Measurements from ENCODE around the gene DDR2. TPM values are rescaled to one million over a fixed set of nuclear protein-coding genes. Genes with fewer than 3 reads are reported as not detected.
A peak's percentile ranks its signal among the peaks of the same experiment; 100 is the strongest.
"Not testable (repeated sequence)": the region's sequence is repeated elsewhere in the genome, so short reads cannot be mapped to it uniquely, and the experiment has no call there.

The DDR2 gene
- 37.6 TPM for polyA plus RNA-seq (ENCODE audit: insufficient read length)

- peak; percentile 85 for DNase-seq (ENCODE audit: low read depth)
These were observed at the start of gene DDR2 for GRCh38 chr1:162632217-162632666. Gene DDR2 (plus strand): TSS chr1:162632464. CDS start chr1:162719064, 86,600 bp downstream.

DNA sequence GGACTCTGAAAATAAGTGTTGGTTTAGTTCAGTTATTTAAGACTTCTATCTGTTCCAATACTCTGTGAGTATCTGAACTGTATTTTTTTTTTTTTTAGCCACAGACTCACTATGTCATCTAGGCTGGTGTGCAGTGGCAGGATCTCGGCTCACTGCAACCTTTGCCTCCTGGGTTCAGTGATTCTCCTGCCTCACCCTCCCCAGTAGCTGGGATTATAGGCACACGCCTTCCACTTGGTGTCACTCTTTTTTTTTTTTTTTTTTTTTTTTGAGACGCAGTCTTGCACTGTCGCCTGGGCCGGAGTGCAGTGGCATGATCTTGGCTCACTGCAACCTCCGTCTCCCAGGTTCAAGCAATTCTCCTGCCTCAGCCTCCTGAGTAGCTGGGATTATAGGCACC lies 49.4 kb upstream of the DDR2 start:
- not testable (repeated sequence) for DNase-seq (ENCODE audit: low read depth)

- DNase-seq (ENCODE audit: low read depth) = not testable (repeated sequence)
These were observed 47.2 kb upstream of the DDR2 start for GRCh38 chr1:162585101-162585500.

DNA sequence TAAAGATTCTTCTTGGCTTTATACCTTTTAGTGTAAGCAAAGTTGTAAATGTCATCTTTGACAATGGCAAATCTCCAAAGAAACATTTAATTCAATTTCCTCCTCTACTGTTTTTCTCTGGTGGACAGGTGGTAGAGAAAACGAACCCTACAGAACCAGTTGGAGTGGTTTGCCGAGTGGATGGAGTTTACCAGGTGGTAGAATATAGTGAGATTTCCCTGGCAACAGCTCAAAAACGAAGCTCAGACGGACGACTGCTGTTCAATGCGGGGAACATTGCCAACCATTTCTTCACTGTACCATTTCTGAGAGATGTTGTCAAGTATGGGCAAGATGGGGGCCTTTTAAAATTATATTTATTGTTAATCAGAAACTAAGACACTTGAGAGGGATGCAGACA lies 44.9 kb upstream of the DDR2 start:
- no peak for DNase-seq (ENCODE audit: low read depth)

GRCh38 chr1:162587761-162588260 lies 44.5 kb upstream of the DDR2 start:
- DNase-seq (ENCODE audit: low read depth) = no peak

DNA sequence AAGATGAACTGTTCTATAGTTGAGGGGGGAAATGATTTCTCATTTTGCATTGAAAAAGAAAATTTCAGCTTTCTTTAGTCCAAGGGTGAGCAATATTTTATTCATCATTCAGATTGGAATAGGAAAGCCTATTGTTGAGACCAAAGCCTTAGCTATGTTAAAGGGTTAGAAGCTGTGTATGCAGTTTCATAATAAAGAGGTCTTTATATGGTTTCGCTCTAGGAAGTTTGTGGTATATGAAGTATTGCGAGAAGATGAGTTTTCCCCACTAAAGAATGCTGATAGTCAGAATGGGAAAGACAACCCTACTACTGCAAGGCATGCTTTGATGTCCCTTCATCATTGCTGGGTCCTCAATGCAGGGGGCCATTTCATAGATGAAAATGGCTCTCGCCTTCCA lies 42.2 kb upstream of the DDR2 start:
- DNase-seq (ENCODE audit: low read depth) = no peak

DNA sequence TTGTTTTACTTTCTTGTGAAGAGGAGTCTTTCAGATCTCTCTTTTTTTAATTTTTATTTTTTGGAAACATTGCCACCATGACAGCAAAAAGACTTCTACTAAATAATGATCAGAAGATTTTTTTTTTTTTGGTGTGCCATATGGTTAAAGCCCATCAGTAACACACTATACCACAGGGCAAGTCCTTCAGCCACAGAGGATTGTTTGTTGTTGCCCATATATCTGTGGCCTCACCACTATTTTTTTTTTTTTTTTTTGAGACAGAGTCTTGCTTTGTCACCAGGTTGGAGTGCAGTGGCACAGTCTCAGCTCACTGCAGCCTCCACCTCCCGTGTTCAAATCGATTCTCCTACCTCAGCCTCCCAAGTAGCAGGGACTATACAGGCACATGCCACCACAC lies 41.6 kb upstream of the DDR2 start:
- DNase-seq (ENCODE audit: low read depth) = no peak

DNA sequence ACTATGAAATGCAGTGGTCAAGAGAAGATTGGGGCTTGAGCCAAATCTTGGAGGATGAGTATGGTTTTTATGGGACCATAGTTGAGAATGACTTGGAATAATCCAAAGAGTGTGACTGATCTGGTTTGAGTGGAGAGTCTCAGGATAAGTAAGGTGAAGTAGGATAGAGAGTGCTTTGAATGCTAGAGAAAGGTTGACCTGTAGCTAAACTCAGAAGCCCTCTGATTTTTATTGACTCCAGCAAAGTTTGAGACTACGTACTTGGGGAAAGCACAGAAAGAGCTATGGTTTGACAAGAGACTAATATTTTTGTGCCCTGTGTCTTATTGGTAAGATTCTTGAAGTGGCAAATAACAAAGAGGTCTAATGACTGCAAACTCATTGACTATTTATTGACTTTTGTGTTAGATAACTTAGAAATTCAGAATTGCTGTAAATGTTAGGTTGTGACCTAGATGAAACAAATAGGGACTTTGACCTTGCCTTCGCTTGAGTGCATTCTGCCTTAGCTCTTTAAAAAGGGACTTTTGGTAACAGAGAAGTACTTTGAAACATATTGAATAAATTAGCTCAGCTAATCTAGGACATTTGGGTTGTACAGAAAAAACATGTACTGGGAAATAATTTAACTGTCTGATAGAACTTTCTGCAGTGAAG lies 35.6 kb upstream of the DDR2 start:
- DNase-seq (ENCODE audit: low read depth) = no peak

GRCh38 chr1:162599451-162599850 lies 32.8 kb upstream of the DDR2 start:
- DNase-seq (ENCODE audit: low read depth) = peak; percentile 83

DNA sequence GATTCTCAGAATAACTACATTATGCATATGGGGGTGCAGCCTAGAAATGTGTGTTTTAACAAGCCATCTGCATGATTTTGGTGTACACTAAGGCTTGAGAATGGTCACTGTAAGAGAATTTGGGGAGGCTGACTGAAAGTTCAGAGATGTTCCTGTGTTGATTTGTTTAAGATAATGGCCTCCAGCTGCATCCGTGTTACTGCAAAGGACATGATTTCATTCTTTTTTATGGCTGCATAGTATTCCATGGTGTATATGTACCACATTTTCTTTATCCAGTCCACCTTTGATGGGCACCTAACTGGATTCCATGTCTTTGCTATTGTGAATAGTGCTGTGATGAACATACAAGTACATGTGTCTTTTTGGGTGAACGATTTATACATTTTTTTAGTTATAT lies 29.1 kb upstream of the DDR2 start:
- not testable (repeated sequence) for DNase-seq (ENCODE audit: low read depth)

DNA sequence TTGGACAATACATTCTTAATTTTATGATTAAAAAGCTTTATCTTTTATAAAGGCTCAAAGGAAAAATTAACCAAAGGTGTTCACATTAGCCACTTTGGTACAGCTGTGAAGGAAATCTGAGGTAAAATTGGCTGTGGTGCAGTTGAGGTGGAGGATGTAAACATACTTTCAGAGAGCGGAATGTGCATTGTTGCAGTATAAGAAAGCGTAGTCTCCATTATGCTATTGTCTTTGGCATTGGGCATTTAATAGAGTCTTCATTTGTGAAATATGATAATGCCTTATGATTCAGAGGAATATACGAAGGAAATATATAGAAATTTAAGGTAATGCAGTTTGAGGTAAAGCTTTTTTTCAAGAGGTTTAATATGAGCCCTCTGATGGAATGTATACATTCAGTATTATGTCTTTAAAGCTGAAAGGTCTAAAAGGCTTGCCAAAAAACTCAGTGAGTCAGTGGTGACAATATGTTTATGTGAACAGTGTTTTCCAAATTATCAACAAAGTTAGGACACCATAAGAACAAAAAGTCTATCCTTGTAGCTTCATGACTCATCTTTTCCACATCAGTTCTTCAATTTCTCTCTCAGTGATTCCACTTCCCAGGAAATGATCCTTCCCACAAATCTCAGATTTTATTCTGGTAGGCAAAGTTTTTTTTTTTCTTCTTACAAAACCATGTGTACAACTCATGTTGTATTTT lies 26.9 kb upstream of the DDR2 start:
- DNase-seq (ENCODE audit: low read depth) = no peak

DNA sequence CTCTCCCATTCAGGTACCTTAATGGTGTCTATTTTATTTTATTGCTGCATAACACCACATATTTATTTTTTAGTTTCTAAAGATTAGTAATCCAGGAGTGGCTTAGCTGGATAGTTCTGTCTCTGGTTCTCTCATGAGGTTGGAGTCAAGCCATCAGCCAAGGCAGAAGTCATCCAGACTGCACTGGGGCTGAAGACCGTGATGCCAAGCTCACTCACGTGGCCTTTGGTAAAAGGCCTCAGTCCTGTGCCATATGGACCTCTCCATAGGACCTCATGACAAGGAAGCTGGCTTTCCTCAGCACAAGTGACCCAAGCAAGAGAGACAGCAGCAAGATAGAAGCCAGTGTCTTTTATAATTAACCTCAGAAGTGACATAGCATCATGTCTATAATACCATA lies 23.0 kb upstream of the DDR2 start:
- no peak for DNase-seq (ENCODE audit: low read depth)

DNA sequence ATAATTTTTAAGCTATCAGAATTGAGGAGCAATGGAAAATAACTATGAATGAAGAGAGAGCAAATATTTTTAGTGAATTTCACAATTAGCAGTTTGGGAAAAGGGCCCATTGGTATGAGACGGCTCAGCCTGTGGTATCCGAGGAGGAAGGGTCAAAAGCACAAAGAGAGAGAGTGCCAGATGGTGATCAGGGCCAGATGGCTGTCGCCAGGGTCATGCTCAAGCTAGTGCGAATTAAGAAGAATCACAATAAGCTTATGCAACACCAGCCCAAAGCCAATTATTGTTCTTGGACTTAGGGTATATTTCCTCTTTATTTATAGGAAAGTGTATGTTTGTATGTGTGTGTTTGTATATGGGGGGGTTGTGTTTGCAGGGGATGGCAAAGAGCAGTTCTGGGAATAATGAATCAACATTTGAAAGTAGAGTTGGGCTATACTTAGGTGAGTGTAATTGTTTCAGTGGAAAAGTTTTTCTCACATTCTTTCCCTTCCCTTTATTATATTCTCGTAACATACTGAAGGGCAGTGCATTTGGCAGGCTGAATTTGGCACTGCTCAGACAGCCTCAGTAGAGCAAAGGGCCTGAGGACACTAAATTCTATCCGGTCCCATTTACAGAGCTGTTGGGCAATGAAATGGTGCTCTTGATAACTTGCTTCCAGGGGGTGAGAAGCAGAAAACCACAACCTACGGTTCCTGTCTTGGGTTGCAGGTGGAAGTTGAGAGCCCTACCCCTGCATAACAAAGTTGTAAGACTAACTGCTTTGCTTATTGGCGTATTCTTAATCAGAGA lies 19.5 kb upstream of the DDR2 start:
- no peak for DNase-seq (ENCODE audit: low read depth)

- DNase-seq (ENCODE audit: low read depth) = no peak
These were observed 15.4 kb upstream of the DDR2 start for GRCh38 chr1:162616848-162617247.

GRCh38 chr1:162617513-162617912 lies 14.8 kb upstream of the DDR2 start:
- no peak for DNase-seq (ENCODE audit: low read depth)

DNA sequence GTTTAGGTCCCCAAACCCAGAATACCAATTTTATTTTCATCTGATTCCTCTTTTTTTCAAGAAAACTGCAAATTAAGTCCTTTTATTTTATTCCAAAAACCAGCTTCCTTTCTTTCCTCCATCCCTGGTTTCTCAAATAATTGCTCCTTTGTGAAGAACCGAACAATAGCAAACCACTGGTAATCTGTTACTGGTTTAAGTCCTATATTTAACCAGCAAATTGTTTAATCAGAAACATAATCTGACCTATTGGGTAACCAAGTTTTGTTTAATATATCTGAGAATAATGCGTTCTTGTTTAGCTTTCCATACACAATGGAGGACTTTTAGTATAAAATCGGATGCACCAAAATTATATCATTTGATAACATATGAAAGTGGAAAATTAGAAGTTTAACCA lies 13.2 kb upstream of the DDR2 start:
- DNase-seq (ENCODE audit: low read depth) = no peak

DNA sequence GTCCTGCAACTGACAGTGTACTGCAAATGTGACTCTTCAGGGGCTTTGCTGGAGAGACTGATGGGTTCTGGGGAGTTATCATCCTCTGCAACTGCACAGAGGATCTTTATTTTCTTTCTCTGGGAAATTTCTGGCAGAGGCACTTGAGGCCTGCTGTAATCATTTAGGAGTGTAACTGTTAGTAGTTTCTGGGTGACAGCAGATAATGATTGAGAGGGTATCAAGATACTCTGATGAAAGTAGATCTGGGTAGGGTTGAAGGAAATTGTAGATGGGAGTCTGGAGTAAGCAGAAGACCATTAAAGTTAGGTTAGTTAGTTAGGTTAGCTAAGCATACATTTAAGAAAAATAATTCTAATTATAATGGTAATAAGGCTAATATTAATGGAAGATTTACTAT lies 11.0 kb upstream of the DDR2 start:
- no peak for DNase-seq (ENCODE audit: low read depth)

- no peak for DNase-seq (ENCODE audit: low read depth)
These were observed 6.6 kb upstream of the DDR2 start for GRCh38 chr1:162625679-162626078.

DNA sequence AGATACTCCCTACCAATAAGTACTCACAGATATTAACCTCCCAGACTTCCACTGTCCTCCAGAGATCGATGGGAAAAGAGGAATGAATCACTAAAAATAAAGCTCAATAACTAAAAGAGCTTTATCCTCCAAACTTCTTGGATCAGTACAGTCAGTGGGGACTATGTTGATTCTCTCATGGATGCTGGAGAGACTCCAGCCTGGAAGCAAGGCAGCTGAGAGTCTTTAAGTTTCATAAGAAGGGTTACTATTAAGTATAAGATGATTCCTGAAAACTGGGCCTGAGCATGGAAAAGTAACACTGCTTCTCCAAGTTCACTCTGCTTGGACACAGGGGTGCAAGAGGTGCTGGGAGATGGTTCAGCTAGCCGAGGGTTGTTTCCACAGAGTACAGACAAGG lies 6.2 kb upstream of the DDR2 start:
- peak; percentile 93 for DNase-seq (ENCODE audit: low read depth)

DNA sequence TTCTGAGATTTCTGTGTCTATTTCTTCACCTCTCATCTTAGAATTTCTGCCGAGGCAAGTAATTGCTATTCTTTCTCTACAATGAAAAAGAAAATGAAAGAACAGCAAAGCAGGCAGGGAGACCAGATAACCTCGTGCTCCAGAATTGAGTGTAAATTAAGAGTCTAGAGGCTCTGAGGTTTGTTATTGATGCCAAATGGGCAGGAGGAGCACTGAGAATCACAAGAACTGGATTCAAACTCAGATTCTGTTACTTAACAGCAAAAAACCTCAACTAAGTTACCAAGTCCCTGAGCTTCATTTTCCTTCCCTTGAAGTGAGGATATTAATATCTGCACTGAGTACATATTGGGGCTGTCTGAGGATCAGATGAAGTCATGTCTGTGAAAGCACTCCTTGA lies 5.5 kb upstream of the DDR2 start:
- DNase-seq (ENCODE audit: low read depth) = no peak

DNA sequence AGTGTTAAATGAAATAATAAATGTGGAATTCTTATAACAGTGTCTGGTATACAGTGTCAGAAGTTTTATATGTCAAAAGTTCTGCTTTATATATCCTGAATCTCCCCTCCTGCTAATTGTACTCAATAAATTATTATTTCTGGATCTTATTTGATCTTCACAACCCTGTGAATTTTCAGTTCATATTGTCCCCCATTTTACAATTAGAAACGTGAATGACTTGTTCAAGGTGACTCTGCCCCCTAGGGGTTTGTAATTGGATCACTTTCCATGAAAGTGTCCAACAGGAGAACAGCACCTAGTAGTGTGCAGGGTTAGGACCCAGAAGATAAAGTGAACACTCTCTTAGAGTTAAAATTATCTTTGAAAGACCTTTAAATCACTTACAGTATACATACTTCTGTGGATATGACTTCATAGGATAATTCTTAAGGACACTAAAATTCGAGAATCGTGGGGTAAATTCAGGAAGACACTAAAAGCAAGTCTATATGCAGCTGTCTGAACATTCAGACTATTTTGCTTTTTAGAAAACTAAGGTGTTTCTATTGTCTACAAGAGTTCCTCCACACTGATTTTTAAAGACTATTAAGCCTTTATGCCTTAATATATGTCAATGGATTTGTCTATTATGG lies 4.5 kb upstream of the DDR2 start:
- no peak for DNase-seq (ENCODE audit: low read depth)

GRCh38 chr1:162629077-162629627 lies 3.1 kb upstream of the DDR2 start:
- DNase-seq (ENCODE audit: low read depth) = no peak
